GM12864 (cell line): ENCODE measurements around the gene ZNF451.

ENCODE experiments used
- DNase-seq: peaks from one replicate; pipeline ENCODE4 v3.0.0-alpha.2; 2011; ENCODE audit warnings: low read depth
- H3K4me3 ChIP-seq: 2 replicates; pipeline ENCODE4 v1.5.1; 2011; ENCODE audit warnings: mild to moderate bottlenecking, low read depth, low read length, control low read depth
- TF ChIP-seq, protein P1 (sequence below): IDR thresholded peaks from 2 replicates; pipeline ENCODE4 v1.5.1; 2011; ENCODE audit warnings: low read depth, mild to moderate bottlenecking, moderate library complexity, low read length, control low read depth, inconsistent platforms; ENCODE audit errors: missing control alignments

Gene ZNF451

DNA sequence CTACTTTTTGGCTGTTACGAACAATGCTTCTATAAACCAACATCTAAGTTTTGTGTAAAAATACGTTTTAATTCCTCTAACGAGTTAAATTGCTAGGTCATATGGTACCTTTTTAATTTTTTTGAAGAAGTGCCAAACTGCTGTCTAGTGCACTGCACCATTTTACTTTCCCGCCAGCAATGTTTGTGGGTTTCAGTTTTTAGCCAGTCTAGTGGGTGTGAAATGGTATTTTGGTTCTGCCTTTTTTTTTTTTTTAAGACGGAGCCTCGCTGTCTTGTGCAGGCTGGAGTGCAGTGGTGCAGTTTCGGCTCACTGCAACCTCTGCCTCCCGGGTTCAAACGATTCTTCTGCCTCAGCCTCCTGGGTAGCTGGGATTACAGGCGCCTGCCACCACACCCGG, 48.0 kb downstream of the ZNF451 start:
- TF ChIP-seq, protein P1, sequence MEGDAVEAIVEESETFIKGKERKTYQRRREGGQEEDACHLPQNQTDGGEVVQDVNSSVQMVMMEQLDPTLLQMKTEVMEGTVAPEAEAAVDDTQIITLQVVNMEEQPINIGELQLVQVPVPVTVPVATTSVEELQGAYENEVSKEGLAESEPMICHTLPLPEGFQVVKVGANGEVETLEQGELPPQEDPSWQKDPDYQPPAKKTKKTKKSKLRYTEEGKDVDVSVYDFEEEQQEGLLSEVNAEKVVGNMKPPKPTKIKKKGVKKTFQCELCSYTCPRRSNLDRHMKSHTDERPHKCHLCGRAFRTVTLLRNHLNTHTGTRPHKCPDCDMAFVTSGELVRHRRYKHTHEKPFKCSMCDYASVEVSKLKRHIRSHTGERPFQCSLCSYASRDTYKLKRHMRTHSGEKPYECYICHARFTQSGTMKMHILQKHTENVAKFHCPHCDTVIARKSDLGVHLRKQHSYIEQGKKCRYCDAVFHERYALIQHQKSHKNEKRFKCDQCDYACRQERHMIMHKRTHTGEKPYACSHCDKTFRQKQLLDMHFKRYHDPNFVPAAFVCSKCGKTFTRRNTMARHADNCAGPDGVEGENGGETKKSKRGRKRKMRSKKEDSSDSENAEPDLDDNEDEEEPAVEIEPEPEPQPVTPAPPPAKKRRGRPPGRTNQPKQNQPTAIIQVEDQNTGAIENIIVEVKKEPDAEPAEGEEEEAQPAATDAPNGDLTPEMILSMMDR = no peak
- DNase-seq = no peak
- no peak overlapping the region for H3K4me3 ChIP-seq

DNA sequence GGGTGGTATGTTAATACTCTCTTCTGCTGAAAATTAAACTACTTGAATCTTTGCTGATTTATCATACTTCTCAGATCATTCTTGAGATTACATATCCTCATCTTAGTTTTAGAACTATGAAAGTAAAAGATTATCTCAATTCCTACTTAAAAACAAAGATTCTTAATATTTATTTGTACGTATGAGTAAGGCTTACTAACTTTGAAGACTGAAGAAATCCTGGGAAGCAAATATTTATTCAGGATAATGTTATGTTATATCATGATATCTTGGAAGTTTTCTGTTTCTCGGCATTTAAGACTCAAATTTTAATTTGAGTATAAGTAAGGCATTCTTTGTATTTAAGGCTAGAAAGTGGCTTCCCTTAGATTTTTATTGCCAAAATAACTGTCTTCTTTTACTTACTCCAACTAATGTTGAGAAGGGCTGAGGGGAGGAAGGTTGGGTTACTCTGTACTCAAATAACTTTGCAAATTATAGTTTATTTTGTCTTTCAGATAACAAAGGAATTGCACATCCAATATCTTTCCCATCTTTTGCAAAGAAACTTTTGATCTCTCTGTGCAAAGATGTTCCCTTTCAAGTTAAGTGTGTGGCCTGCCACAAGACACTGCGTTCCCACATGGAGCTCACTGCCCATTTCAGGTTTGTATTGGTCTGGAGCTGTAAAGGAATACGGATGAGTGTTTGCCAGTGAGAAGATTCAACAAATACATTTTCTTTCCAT, 51.6 kb downstream of the ZNF451 start:
- H3K4me3 ChIP-seq = no peak overlapping the region
- TF ChIP-seq, protein P1 = no peak
- DNase-seq = no peak

DNA sequence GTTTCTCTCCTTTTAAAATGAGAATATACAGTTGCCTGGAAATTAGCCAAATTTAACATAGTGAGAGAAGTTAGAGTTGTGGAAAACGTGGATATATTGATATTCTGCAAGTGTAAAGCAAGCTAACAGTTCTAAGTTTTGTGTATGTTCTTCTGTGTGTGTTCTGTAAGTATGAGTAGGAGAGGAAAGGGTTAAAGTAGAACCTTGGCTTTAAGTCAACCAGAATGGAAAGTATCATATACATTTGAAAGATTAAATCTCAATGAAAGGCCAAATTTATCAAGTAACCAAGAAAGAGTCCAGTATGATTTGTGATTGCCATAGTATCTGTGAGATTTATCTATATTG, 52.2 kb downstream of the ZNF451 start:
- H3K4me3 ChIP-seq = no peak overlapping the region
- TF ChIP-seq, protein P1 = no peak
- no peak for DNase-seq

DNA sequence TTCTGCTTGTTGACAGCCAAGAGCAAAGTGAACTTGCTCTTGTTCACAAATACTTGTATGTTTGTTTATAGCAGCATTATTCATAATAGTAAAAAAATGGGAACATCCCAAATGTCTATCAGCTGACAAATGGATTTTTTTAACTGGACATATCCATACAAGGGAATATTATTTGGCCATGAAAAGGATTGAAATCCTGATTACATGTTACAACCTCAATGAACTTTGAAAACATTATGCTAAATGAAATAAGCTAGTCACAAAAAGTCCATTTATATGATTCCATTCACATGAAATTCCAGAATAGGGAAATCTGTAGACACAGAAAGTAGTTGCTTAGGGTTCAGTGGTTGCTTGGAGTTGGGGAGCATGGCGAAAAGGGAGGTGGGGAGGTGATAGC, 53.7 kb downstream of the ZNF451 start:
- TF ChIP-seq, protein P1 = no peak
- H3K4me3 ChIP-seq = no peak overlapping the region
- no peak for DNase-seq

DNA sequence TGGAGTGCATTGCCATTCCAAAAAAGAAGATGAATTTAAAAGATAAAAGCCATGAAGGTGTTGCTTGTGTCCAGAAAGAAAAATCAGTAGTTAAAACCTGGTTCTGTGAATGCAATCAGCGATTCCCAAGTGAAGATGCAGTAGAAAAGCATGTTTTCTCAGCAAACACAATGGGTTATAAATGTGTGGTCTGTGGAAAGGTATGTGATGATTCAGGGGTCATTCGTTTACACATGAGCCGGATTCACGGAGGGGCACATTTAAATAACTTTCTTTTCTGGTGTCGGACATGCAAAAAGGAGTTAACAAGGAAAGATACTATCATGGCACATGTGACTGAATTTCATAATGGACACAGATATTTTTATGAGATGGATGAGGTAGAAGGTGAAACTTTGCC, 57.4 kb downstream of the ZNF451 start:
- TF ChIP-seq, protein P1 = no peak
- no peak for DNase-seq
- no peak overlapping the region for H3K4me3 ChIP-seq

DNA sequence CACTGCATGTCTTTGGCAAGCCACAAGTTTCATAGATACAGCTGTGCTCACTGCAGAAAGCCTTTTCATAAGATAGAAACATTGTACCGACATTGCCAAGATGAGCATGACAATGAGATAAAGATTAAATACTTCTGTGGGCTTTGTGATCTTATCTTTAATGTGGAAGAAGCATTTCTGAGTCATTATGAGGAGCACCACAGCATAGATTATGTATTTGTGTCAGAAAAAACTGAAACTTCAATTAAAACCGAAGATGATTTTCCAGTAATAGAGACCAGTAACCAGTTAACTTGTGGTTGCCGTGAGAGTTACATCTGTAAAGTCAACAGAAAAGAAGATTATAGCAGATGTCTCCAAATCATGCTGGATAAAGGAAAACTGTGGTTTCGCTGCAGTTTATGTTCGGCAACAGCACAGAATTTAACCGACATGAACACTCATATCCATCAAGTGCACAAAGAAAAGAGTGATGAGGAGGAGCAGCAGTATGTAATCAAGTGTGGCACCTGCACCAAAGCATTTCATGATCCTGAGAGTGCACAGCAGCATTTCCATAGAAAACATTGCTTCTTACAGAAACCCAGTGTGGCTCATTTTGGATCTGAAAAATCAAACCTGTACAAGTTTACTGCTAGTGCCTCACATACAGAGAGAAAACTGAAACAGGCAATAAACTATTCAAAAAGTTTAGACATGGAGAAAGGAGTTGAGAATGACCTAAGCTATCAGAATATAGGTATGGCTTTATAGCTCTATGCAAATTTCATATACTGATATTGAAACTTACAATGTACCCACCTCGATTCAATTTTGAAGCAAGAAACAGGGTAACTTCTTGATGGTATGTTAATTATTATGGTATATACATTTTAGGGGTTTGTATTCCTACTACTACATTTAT, 58.2 kb downstream of the ZNF451 start:
- TF ChIP-seq, protein P1 = no peak
- DNase-seq = no peak
- no peak overlapping the region for H3K4me3 ChIP-seq
